Natural killer cell (primary cell): ENCODE measurements around the gene EBI3. TPM values are rescaled to one million over a fixed set of nuclear protein-coding genes. Genes with fewer than 3 reads are reported as not detected.
"Not testable (repeated sequence)": the region's sequence is repeated elsewhere in the genome, so short reads cannot be mapped to it uniquely, and the experiment has no call there.

Experiments
- ATAC-seq, 3 donors: fragments of 150-1000 bp in 2 of 3; fragments of 200-7000 bp in 1 of 3; cut with Tn5 transposase; 1 replicate in 1 of 3; 2 replicates in 2 of 3; pipeline ENCODE4 v1.10.0; 2021; ENCODE audit warnings: mild to moderate bottlenecking in 2 of 3, moderate library complexity in 2 of 3
- DNase-seq, 2 donors: peaks; one replicate each; pipeline versions ENCODE4 v3.0.0 to v3.0.0-alpha.2; 2013 to 2021; ENCODE audit warnings: mixed read lengths in 1 of 2
- H3K27ac ChIP-seq: one replicate; pipeline ENCODE4 v1.5.1; 2013; ENCODE audit warnings: mild to moderate bottlenecking, low read length
- H3K27me3 ChIP-seq: one replicate; pipeline ENCODE4 v1.6.1; 2013; ENCODE audit warnings: low read length; ENCODE audit not compliant: control insufficient read depth, insufficient read depth
- H3K36me3 ChIP-seq: one replicate; pipeline ENCODE4 v1.6.1; 2013; ENCODE audit warnings: low read length; ENCODE audit not compliant: control insufficient read depth, insufficient read depth
- H3K4me1 ChIP-seq: one replicate; pipeline ENCODE4 v1.6.1; 2013; ENCODE audit warnings: low read length; ENCODE audit not compliant: control insufficient read depth, insufficient read depth
- H3K4me3 ChIP-seq: one replicate; pipeline ENCODE4 v1.5.1; 2013; ENCODE audit warnings: low read length
- H3K9me3 ChIP-seq: one replicate; pipeline ENCODE4 v1.6.1; 2013; ENCODE audit warnings: low read length; ENCODE audit not compliant: control insufficient read depth, insufficient read depth
- H3K27ac Mint-ChIP-seq, 2 donors: one replicate each; pipeline ENCODE4 v1.8.0; 2022; ENCODE audit warnings: mild to moderate bottlenecking in 2 of 2, mixed read lengths in 2 of 2, moderate library complexity in 1 of 2
- H3K27me3 Mint-ChIP-seq, 2 donors: one replicate each; pipeline ENCODE4 v1.8.0; 2022; ENCODE audit warnings: low read depth in 2 of 2, mixed read lengths in 2 of 2
- H3K36me3 Mint-ChIP-seq: one replicate; pipeline ENCODE4 v1.8.0; 2022; ENCODE audit warnings: mixed read lengths
- H3K4me1 Mint-ChIP-seq, 2 donors: one replicate each; pipeline ENCODE4 v1.8.0; 2022; ENCODE audit warnings: mixed read lengths in 2 of 2
- H3K4me3 Mint-ChIP-seq: one replicate; pipeline ENCODE4 v1.8.0; 2022; ENCODE audit warnings: mild to moderate bottlenecking, moderate library complexity, mixed read lengths
- H3K9me3 Mint-ChIP-seq, 2 donors: one replicate each; pipeline ENCODE4 v1.8.0; 2022; ENCODE audit warnings: mixed read lengths in 2 of 2
- CTCF ChIP-seq: fragments of 200-600 bp; IDR thresholded peaks from one replicate; pipeline ENCODE4 v1.8.0; 2022; ENCODE audit warnings: antibody characterized with exemption
- WGBS: methylation state at CpG from one replicate; pipeline ENCODE4 v1.1.7; 2013; ENCODE audit warnings: missing lambda C conversion rate; ENCODE audit not compliant: insufficient coverage; 5-methylcytosine and 5-hydroxymethylcytosine counted together
- intact Hi-C: fragments of 100-400 bp; cut with micrococcal nuclease; formaldehyde crosslinking; loops from one replicate; pipeline ENCODE4 v1.14.2; 2022
- total RNA-seq, 4 donors: library from RNA; stranded (reverse); fragments of 120-200 nt in 1 of 4; gene quantifications; one replicate each; pipeline versions ENCODE4 v1.2.3 to v1.2.4, GENCODE V29; 2013 to 2022

EBI3 gene
- total RNA-seq, 3 donors from 2014 or later (not counting 1 experiment from before 2014, with no cell fraction given), result not detected

GRCh38 chr19:4215807-4216206 lies 13.5 kb upstream of the EBI3 start:
- intact Hi-C loops, result no loop called here
- no peak for TF ChIP-seq CTCF
- H3K36me3 ChIP-seq, result no peaks in the 10 kb centered on the region
- no peak overlapping the region for H3K4me3 ChIP-seq
- H3K27me3 ChIP-seq, result no peaks in the 10 kb centered on the region
- no peaks in the 10 kb centered on the region for H3K36me3 Mint-ChIP-seq
- WGBS, result 84% methylated on average over 7 of the region's 10 CpGs
- ATAC-seq (no peak), DNase-seq (no peak)
- H3K4me1 ChIP-seq, result peaks cover 12% of the 10 kb centered on the region
- peaks cover 7% of the 10 kb centered on the region for H3K9me3 ChIP-seq
- H3K27me3 Mint-ChIP-seq, result peaks cover 0 to 4% of the 10 kb centered on the region in 2 donors
- H3K4me1 Mint-ChIP-seq, result peaks cover 11 to 15% of the 10 kb centered on the region in 2 donors
- H3K27ac Mint-ChIP-seq, result no peak overlapping the region
- H3K4me3 Mint-ChIP-seq, result no peak overlapping the region
- H3K9me3 Mint-ChIP-seq, result no peaks in the 10 kb centered on the region
- no peak overlapping the region for H3K27ac ChIP-seq

GRCh38 chr19:4216846-4217245 lies 12.5 kb upstream of the EBI3 start:
- H3K4me3 Mint-ChIP-seq, result no peak overlapping the region
- H3K36me3 Mint-ChIP-seq, result no peaks in the 10 kb centered on the region
- H3K4me1 ChIP-seq, result peaks cover 12% of the 10 kb centered on the region
- H3K27me3 Mint-ChIP-seq, result peaks cover 0 to 4% of the 10 kb centered on the region in 2 donors
- peaks cover 7% of the 10 kb centered on the region for H3K9me3 ChIP-seq
- H3K27ac ChIP-seq, result no peak overlapping the region
- H3K27me3 ChIP-seq, result no peaks in the 10 kb centered on the region
- no peak for TF ChIP-seq CTCF
- H3K4me3 ChIP-seq, result no peak overlapping the region
- DNase-seq, result no peak
- peaks cover 11 to 15% of the 10 kb centered on the region in 2 donors for H3K4me1 Mint-ChIP-seq
- 92% methylated on average over 6 of the region's 6 CpGs for WGBS
- no peaks in the 10 kb centered on the region for H3K9me3 Mint-ChIP-seq
- no peaks in the 10 kb centered on the region for H3K36me3 ChIP-seq
- no peak for ATAC-seq
- intact Hi-C loops, result no loop called here
- H3K27ac Mint-ChIP-seq, result no peak overlapping the region

- intact Hi-C loops, result no loop called here
- H3K36me3 ChIP-seq, result no peaks in the 10 kb centered on the region
- H3K4me1 ChIP-seq, result peaks cover 12% of the 10 kb centered on the region
- Mint-ChIP-seq H3K27ac (no peak overlapping the region), H3K27me3 (peaks cover 0 to 4% of the 10 kb centered on the region in 2 donors), H3K9me3 (no peaks in the 10 kb centered on the region), H3K36me3 (no peaks in the 10 kb centered on the region), H3K4me3 (no peak overlapping the region), H3K4me1 (peaks cover 11 to 12% of the 10 kb centered on the region in 2 donors)
- WGBS, result 97% methylated on average over 79 of the region's 81 CpGs
- H3K27ac ChIP-seq, result no peak overlapping the region
- TF ChIP-seq CTCF, result no peak
- no peak for DNase-seq
- H3K9me3 ChIP-seq, result peaks cover 7% of the 10 kb centered on the region
- H3K4me3 ChIP-seq, result no peak overlapping the region
- no peak for ATAC-seq
- H3K27me3 ChIP-seq, result no peaks in the 10 kb centered on the region
Measured at GRCh38 chr19:4217429-4218264, 11.7 kb upstream of the EBI3 start.

- H3K27me3 Mint-ChIP-seq, H3K9me3 ChIP-seq, H3K4me3 ChIP-seq, H3K27ac Mint-ChIP-seq, DNase-seq, H3K27ac ChIP-seq, H3K9me3 Mint-ChIP-seq, H3K36me3 Mint-ChIP-seq, intact Hi-C loops, ATAC-seq, H3K4me3 Mint-ChIP-seq, H3K36me3 ChIP-seq, H3K27me3 ChIP-seq: not testable (repeated sequence)
- WGBS, result 91% methylated on average over 1 of the region's 1 CpG
- H3K4me1 Mint-ChIP-seq, result peaks cover 11 to 12% of the 10 kb centered on the region in 2 donors
- H3K4me1 ChIP-seq, result peaks cover 12% of the 10 kb centered on the region
Measured at GRCh38 chr19:4218523-4218922, 10.8 kb upstream of the EBI3 start.
